Activated CD8-positive, alpha-beta memory T cell treated with anti-CD3 and anti-CD28 coated beads, Interleukin-2, amount 10 ng/mL, durations not matched to agents 7 days and 5 days (primary cell): ENCODE results near the gene SLC22A15. TPM values are rescaled to one million over a fixed set of nuclear protein-coding genes. Genes with fewer than 3 reads are reported as not detected.

Experiments
- ATAC-seq: fragments of 150-1000 bp; cut with Tn5 transposase; one replicate; pipeline ENCODE4 v1.10.0; 2021; ENCODE audit warnings: moderate library complexity
- CTCF ChIA-PET: fragments of 350-600 bp; sonication (Branson Sonifier 250); formaldehyde crosslinking; loops from one replicate; lab custom pipeline; 2021; ENCODE audit warnings: antibody characterized with exemption; lab: Charles Lee
- DNase-seq: peaks from one replicate; pipeline ENCODE4 v3.0.0-alpha.2; 2020
- H3K27ac Mint-ChIP-seq: one replicate; pipeline ENCODE4 v1.8.0; 2021; ENCODE audit warnings: mild to moderate bottlenecking, mixed read lengths
- H3K27me3 Mint-ChIP-seq: one replicate; pipeline ENCODE4 v1.8.0; 2021; ENCODE audit warnings: mixed read lengths
- H3K36me3 Mint-ChIP-seq: one replicate; pipeline ENCODE4 v1.8.0; 2021; ENCODE audit warnings: mild to moderate bottlenecking, mixed read lengths
- H3K4me1 Mint-ChIP-seq: one replicate; pipeline ENCODE4 v1.8.0; 2021; ENCODE audit warnings: mixed read lengths
- H3K4me3 Mint-ChIP-seq: one replicate; pipeline ENCODE4 v1.8.0; 2021; ENCODE audit warnings: mild to moderate bottlenecking, moderate library complexity, mixed read lengths
- H3K9me3 Mint-ChIP-seq: one replicate; pipeline ENCODE4 v1.8.0; 2022; ENCODE audit warnings: low read depth, mixed read lengths
- total RNA-seq, 2 experiments: library from RNA; stranded (reverse); gene quantifications; one replicate each; pipeline ENCODE4 v1.2.3, GENCODE V29; 2021

The SLC22A15 gene
- total RNA-seq, 2 experiments from 2014 or later = 1.8 to 2.3 TPM

GRCh38 chr1:116105996-116106395 is 129.7 kb downstream of the SLC22A15 start:
- H3K4me1 Mint-ChIP-seq = no peaks in the 10 kb centered on the region
- H3K4me3 Mint-ChIP-seq = no peak overlapping the region
- ATAC-seq (no peak), DNase-seq (no peak)
- no peaks in the 10 kb centered on the region for H3K36me3 Mint-ChIP-seq
- peaks cover 11% of the 10 kb centered on the region for H3K27me3 Mint-ChIP-seq
- CTCF ChIA-PET = no interaction called here
- no peak overlapping the region for H3K27ac Mint-ChIP-seq
- H3K9me3 Mint-ChIP-seq = no peaks in the 10 kb centered on the region

- ATAC-seq (no peak), DNase-seq (no peak)
- H3K9me3 Mint-ChIP-seq = no peaks in the 10 kb centered on the region
- no peak overlapping the region for H3K4me3 Mint-ChIP-seq
- H3K27ac Mint-ChIP-seq = no peak overlapping the region
- peaks cover 11% of the 10 kb centered on the region for H3K27me3 Mint-ChIP-seq
- H3K4me1 Mint-ChIP-seq = no peaks in the 10 kb centered on the region
- CTCF ChIA-PET = no interaction called here
- no peaks in the 10 kb centered on the region for H3K36me3 Mint-ChIP-seq
These were observed 130.3 kb downstream of the SLC22A15 start for GRCh38 chr1:116106646-116107045.

GRCh38 chr1:116107371-116107770 is 131.1 kb downstream of the SLC22A15 start:
- no peaks in the 10 kb centered on the region for H3K4me1 Mint-ChIP-seq
- DNase-seq (no peak), ATAC-seq (no peak)
- H3K4me3 Mint-ChIP-seq = no peak overlapping the region
- H3K36me3 Mint-ChIP-seq = no peaks in the 10 kb centered on the region
- no peak overlapping the region for H3K27ac Mint-ChIP-seq
- no peaks in the 10 kb centered on the region for H3K9me3 Mint-ChIP-seq
- H3K27me3 Mint-ChIP-seq = peaks cover 14% of the 10 kb centered on the region
- CTCF ChIA-PET = no interaction called here

- H3K27ac Mint-ChIP-seq = no peak within 1 kb of the TSS
- no peak within 1 kb of the TSS for H3K4me3 Mint-ChIP-seq
- H3K9me3 Mint-ChIP-seq = no peaks in the 10 kb centered on the region
- H3K27me3 Mint-ChIP-seq = peaks cover 20% of the 10 kb centered on the region
- H3K36me3 Mint-ChIP-seq = no peaks in the 10 kb centered on the region
- ATAC-seq (no peak), DNase-seq (no peak)
- H3K4me1 Mint-ChIP-seq = no peaks in the 10 kb centered on the region
- CTCF ChIA-PET = no interaction called here
These were observed 134.5 kb downstream of the SLC22A15 start, which contains the start of gene MAB21L3 for GRCh38 chr1:116110567-116111523. Gene MAB21L3, plus strand, starts transcription at chr1:116111399. Its CDS starts 1,217 bp downstream, at chr1:116112616.

- H3K27me3 Mint-ChIP-seq = peaks cover 16% of the 10 kb centered on the region
- no peak overlapping the region for H3K27ac Mint-ChIP-seq
- no peaks in the 10 kb centered on the region for H3K36me3 Mint-ChIP-seq
- no peaks in the 10 kb centered on the region for H3K9me3 Mint-ChIP-seq
- ATAC-seq (no peak), DNase-seq (no peak)
- H3K4me1 Mint-ChIP-seq = no peaks in the 10 kb centered on the region
- no peak overlapping the region for H3K4me3 Mint-ChIP-seq
- CTCF ChIA-PET = no interaction called here
These were observed 135.3 kb downstream of the SLC22A15 start for GRCh38 chr1:116111524-116112021.

- DNase-seq (no peak), ATAC-seq (no peak)
- CTCF ChIA-PET = no interaction called here
- Mint-ChIP-seq H3K4me3 (no peak overlapping the region), H3K36me3 (no peaks in the 10 kb centered on the region), H3K4me1 (no peaks in the 10 kb centered on the region), H3K27me3 (peaks cover 16% of the 10 kb centered on the region), H3K9me3 (no peaks in the 10 kb centered on the region), H3K27ac (no peak overlapping the region)
These were observed 136.3 kb downstream of the SLC22A15 start for GRCh38 chr1:116112388-116113140.

- CTCF ChIA-PET = no interaction called here
- no peak overlapping the region for H3K27ac Mint-ChIP-seq
- ATAC-seq = no peak
- H3K36me3 Mint-ChIP-seq = no peaks in the 10 kb centered on the region
- H3K4me1 Mint-ChIP-seq = no peaks in the 10 kb centered on the region
- DNase-seq = no peak
- peaks cover 11% of the 10 kb centered on the region for H3K27me3 Mint-ChIP-seq
- H3K9me3 Mint-ChIP-seq = no peaks in the 10 kb centered on the region
- no peak overlapping the region for H3K4me3 Mint-ChIP-seq
These were observed 137.3 kb downstream of the SLC22A15 start for GRCh38 chr1:116113615-116114014.

GRCh38 chr1:116115476-116116439 is 139.4 kb downstream of the SLC22A15 start:
- peaks cover 10% of the 10 kb centered on the region for H3K27me3 Mint-ChIP-seq
- DNase-seq = no peak
- no peak overlapping the region for H3K4me3 Mint-ChIP-seq
- H3K36me3 Mint-ChIP-seq = no peaks in the 10 kb centered on the region
- no peaks in the 10 kb centered on the region for H3K4me1 Mint-ChIP-seq
- no peak for ATAC-seq
- H3K9me3 Mint-ChIP-seq = no peaks in the 10 kb centered on the region
- no peak overlapping the region for H3K27ac Mint-ChIP-seq
- CTCF ChIA-PET = no interaction called here

GRCh38 chr1:116118471-116118870 is 142.2 kb downstream of the SLC22A15 start:
- DNase-seq = no peak
- Mint-ChIP-seq H3K36me3 (no peaks in the 10 kb centered on the region), H3K27me3 (peaks cover 14% of the 10 kb centered on the region), H3K9me3 (no peaks in the 10 kb centered on the region), H3K4me1 (no peaks in the 10 kb centered on the region), H3K4me3 (no peak overlapping the region), H3K27ac (no peak overlapping the region)
- ATAC-seq = no peak
- CTCF ChIA-PET = no interaction called here

Other genes starting within 250 kb of the SLC22A15 start
- gene CASQ2, start 207.8 kb upstream of the SLC22A15 start, total RNA-seq = not detected
- gene NHLH2, start 135.4 kb upstream of the SLC22A15 start, total RNA-seq = not detected
- gene MAB21L3, start 134.9 kb downstream of the SLC22A15 start, total RNA-seq = not detected